Measurements from ENCODE around the gene VWA5B1.

Gene VWA5B1

DNA sequence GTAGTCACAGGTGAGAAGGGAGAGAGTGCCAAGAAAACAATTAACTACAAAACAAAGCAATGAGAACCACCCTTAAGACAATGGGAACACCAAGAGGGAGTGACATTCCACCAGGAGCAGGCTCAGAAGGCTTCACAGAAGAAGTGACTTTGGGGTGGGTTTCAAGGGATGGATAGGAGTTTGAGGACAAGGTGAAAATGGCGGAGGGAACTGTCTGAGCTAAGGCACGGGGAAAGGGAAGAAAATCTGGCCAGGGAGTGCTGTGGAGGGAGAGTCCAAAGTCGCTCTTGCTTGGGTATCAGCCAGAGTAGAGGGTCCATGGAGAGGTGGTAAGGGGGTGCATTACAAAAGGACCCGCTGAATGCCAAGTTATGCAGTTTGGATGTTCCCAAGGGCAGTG lies 108.1 kb downstream of the VWA5B1 start:
- H4K20me1 ChIP-seq (ENCODE audit: insufficient read depth, low read length) = no peaks in the 10 kb centered on the region
- TF ChIP-seq EZH2phosphoT487 (IDR thresholded peaks at IDR 0.05; ENCODE audit: low read depth) = no peak
- TF ChIP-seq, protein P1, sequence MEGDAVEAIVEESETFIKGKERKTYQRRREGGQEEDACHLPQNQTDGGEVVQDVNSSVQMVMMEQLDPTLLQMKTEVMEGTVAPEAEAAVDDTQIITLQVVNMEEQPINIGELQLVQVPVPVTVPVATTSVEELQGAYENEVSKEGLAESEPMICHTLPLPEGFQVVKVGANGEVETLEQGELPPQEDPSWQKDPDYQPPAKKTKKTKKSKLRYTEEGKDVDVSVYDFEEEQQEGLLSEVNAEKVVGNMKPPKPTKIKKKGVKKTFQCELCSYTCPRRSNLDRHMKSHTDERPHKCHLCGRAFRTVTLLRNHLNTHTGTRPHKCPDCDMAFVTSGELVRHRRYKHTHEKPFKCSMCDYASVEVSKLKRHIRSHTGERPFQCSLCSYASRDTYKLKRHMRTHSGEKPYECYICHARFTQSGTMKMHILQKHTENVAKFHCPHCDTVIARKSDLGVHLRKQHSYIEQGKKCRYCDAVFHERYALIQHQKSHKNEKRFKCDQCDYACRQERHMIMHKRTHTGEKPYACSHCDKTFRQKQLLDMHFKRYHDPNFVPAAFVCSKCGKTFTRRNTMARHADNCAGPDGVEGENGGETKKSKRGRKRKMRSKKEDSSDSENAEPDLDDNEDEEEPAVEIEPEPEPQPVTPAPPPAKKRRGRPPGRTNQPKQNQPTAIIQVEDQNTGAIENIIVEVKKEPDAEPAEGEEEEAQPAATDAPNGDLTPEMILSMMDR (IDR thresholded peaks at IDR 0.05; ENCODE audit: low read depth, low read length) = no peak
- no peak overlapping the region for H3K4me2 ChIP-seq (ENCODE audit: low read length)
- H3K36me3 ChIP-seq (replicated peaks; ENCODE audit: low read depth, low read length) = no peaks in the 10 kb centered on the region
- H3K4me3 ChIP-seq (ENCODE audit: low read length) = no peak overlapping the region
- peaks cover 2% of the 10 kb centered on the region for H3K4me1 ChIP-seq (ENCODE audit: low read length)
- H3K27ac ChIP-seq (ENCODE audit: low read length) = no peak overlapping the region
- H3K9ac ChIP-seq (ENCODE audit: low read length) = no peak overlapping the region
- H3K27me3 ChIP-seq (ENCODE audit: low read depth, low read length) = no peaks in the 10 kb centered on the region
- H3K79me2 ChIP-seq (ENCODE audit: low read length) = no peaks in the 10 kb centered on the region
- no peaks in the 10 kb centered on the region for H3K9me3 ChIP-seq (ENCODE audit: insufficient read depth, low read length)
- no peak overlapping the region for H2AFZ ChIP-seq (ENCODE audit: low read depth, low read length)

DNA sequence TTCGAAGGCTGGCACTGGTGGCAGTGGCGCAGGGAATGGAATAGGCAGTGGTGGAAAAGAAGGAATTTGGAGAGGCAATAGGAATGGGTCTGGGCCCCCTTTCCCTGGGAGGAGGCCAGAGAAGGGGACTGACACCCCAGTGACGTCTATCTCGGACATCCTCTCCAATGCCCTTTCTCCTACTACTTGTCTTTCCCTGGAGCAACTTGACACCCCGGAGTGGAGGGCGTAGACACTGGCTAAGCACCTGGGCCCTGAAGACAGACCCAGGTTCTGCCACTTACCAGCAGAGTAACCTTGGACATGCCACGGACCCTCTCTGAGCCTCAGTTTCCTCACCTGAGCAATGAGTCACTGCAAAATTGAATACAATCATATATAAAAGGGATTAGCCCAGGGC lies 108.5 kb downstream of the VWA5B1 start:
- no peaks in the 10 kb centered on the region for H4K20me1 ChIP-seq (ENCODE audit: insufficient read depth, low read length)
- TF ChIP-seq, protein P1 (IDR thresholded peaks at IDR 0.05; ENCODE audit: low read depth, low read length) = no peak
- H2AFZ ChIP-seq (ENCODE audit: low read depth, low read length) = no peak overlapping the region
- H3K79me2 ChIP-seq (ENCODE audit: low read length) = no peaks in the 10 kb centered on the region
- no peaks in the 10 kb centered on the region for H3K36me3 ChIP-seq (replicated peaks; ENCODE audit: low read depth, low read length)
- peaks cover 7% of the 10 kb centered on the region for H3K4me1 ChIP-seq (ENCODE audit: low read length)
- H3K27ac ChIP-seq (ENCODE audit: low read length) = no peak overlapping the region
- H3K4me2 ChIP-seq (ENCODE audit: low read length) = no peak overlapping the region
- no peak overlapping the region for H3K4me3 ChIP-seq (ENCODE audit: low read length)
- no peaks in the 10 kb centered on the region for H3K9me3 ChIP-seq (ENCODE audit: insufficient read depth, low read length)
- H3K9ac ChIP-seq (ENCODE audit: low read length) = no peak overlapping the region
- H3K27me3 ChIP-seq (ENCODE audit: low read depth, low read length) = no peaks in the 10 kb centered on the region

DNA sequence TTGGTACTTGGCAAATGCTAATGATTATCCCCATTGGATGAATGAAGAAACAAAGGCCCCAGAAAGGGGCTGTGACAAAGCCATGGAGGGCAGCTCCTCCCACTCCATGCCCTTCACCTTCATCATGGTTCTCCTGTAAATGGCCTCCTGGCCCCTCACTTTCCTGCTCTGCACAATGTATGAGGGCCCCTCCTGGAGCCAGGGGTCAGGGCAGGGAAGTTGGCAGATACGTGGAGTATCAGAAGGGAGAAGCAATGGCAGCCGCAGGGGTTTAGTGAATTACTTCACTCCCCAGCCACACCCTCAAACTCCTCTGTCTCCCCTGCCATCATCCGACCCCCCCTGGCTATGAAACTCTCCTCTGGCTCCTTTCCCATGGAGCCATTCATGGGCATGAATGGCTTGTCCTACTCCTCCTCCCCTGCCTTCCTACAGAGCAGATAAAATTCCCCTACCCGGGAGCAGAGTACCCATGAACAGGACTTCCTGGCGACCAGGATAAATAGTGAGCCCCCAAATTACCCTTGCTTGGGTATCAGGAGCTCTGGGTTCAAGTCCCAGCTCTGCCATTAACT lies 109.0 kb downstream of the VWA5B1 start:
- no peaks in the 10 kb centered on the region for H3K36me3 ChIP-seq (replicated peaks; ENCODE audit: low read depth, low read length)
- no peaks in the 10 kb centered on the region for H3K27me3 ChIP-seq (ENCODE audit: low read depth, low read length)
- no peaks in the 10 kb centered on the region for H4K20me1 ChIP-seq (ENCODE audit: insufficient read depth, low read length)
- no peak overlapping the region for H3K4me3 ChIP-seq (ENCODE audit: low read length)
- H3K79me2 ChIP-seq (ENCODE audit: low read length) = no peaks in the 10 kb centered on the region
- H3K27ac ChIP-seq (ENCODE audit: low read length) = no peak overlapping the region
- no peak overlapping the region for H3K4me2 ChIP-seq (ENCODE audit: low read length)
- H3K9ac ChIP-seq (ENCODE audit: low read length) = no peak overlapping the region
- H3K9me3 ChIP-seq (ENCODE audit: insufficient read depth, low read length) = no peaks in the 10 kb centered on the region
- no peak overlapping the region for H2AFZ ChIP-seq (ENCODE audit: low read depth, low read length)
- H3K4me1 ChIP-seq (ENCODE audit: low read length) = peaks cover 12% of the 10 kb centered on the region
- TF ChIP-seq EZH2phosphoT487 (IDR thresholded peaks at IDR 0.05; ENCODE audit: low read depth) = no peak
- TF ChIP-seq, protein P1 (IDR thresholded peaks at IDR 0.05; ENCODE audit: low read depth, low read length) = no peak

DNA sequence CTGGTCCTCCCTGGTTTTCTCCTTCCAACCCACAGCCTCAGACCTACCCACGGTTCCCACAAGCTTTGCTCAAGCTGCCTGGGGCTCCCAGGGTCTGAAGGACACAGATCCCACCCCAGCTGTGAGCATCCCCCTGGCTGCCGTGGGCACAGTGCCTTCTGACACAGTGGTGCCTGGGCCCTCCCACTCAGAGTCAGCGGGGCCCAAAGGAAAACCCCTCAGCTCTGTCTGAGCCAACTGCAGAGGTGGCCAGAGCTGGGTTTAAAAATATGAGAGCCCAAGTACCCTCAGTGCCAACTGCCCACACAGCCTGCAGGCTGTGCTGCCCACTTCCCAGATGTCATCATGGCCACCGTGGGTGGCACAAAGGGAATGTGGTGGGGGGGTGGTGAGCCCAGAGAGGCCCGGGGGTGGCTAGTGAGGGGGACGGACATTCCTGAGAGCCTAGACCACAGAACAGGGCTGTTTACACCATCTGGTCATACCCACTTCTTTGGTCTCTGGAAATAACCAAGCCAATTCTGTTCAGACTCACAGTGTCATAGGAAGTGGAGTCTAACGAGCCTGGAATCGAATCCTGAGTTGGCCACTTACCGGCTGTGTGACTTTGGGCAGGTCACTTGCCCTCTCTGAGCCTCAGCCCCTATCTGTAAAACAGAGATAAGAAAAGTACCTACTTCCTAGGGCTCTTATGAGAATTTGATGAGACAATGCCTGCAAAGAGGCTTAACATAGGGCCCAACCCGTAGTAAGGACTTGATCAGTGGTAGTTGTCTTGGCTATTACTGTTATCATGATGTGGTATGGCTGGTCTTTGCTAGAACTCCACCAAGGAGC lies 109.9 kb downstream of the VWA5B1 start:
- no peaks in the 10 kb centered on the region for H3K27me3 ChIP-seq (ENCODE audit: low read depth, low read length)

More for the DNA sequence above, 109.9 kb downstream of the VWA5B1 start:
- no peak overlapping the region for H2AFZ ChIP-seq (ENCODE audit: low read depth, low read length)
- H3K4me3 ChIP-seq (ENCODE audit: low read length) = no peak overlapping the region
- H3K36me3 ChIP-seq (replicated peaks; ENCODE audit: low read depth, low read length) = no peaks in the 10 kb centered on the region
- peaks cover 15% of the 10 kb centered on the region for H3K4me1 ChIP-seq (ENCODE audit: low read length)
- no peaks in the 10 kb centered on the region for H4K20me1 ChIP-seq (ENCODE audit: insufficient read depth, low read length)
- no peak overlapping the region for H3K9ac ChIP-seq (ENCODE audit: low read length)
- no peaks in the 10 kb centered on the region for H3K9me3 ChIP-seq (ENCODE audit: insufficient read depth, low read length)
- no peak overlapping the region for H3K4me2 ChIP-seq (ENCODE audit: low read length)
- no peaks in the 10 kb centered on the region for H3K79me2 ChIP-seq (ENCODE audit: low read length)
- no peak overlapping the region for H3K27ac ChIP-seq (ENCODE audit: low read length)
- TF ChIP-seq, protein P1 (IDR thresholded peaks at IDR 0.05; ENCODE audit: low read depth, low read length) = no peak
